Mammary epithelial cell (primary cell): ENCODE measurements around the gene TDRD12.

ENCODE experiments used
- CTCF ChIP-seq, 2 donors: IDR thresholded peaks in 1 of 2; conservative IDR thresholded peaks in 1 of 2; 2 replicates each; pipeline ENCODE4 v1.5.1; 2011 to 2012; ENCODE audit warnings: inconsistent platforms in 2 of 2, low read length in 2 of 2, mild to moderate bottlenecking in 2 of 2, control low read depth in 1 of 2, low read depth in 1 of 2; ENCODE audit not compliant: insufficient read depth in 1 of 2; ENCODE audit errors: extremely low read depth in 1 of 2
- EZH2 ChIP-seq: IDR thresholded peaks from 2 replicates; pipeline ENCODE4 v1.6.1; 2012; ENCODE audit warnings: low read length, inconsistent platforms, borderline replicate concordance

GRCh38 chr19:32809754-32810153, 90.2 kb downstream of the TDRD12 start:
- TF ChIP-seq CTCF (conservative IDR thresholded peaks at IDR 0.05 in 1 of 2, IDR thresholded peaks at IDR 0.05 in 1 of 2; ENCODE audit: extremely low read depth in 1 of 2, insufficient read depth in 1 of 2, low read depth in 1 of 2, low read length in 2 of 2) (no peak), EZH2 (no peak)
